Measurements from ENCODE around the gene NKAIN4.

DNA sequence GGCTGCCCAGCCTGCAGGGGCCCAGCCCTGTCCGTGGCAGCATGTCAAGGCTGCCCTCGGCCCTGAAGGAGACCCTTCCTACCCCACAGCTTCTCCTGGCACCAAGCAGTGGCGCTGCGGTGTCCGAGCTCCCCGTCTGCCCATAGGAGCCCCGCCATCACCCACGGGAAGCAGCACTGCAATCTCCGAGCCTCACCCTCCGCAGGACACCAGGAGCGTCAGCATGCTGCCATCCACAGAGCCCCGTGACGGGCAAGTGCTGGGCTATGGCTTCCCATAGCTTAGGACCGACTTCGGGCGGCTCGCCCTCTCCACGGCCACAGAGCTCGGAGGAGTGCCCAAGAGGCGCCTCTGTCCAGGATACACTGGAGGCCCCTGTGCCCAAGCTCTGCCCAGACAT is 63.4 kb downstream of the NKAIN4 start:
- TF ChIP-seq ZNF274 (IDR thresholded peaks at IDR 0.05; ENCODE audit: low read depth, low read length) (no peak), YY1 (IDR thresholded peaks at IDR 0.05; ENCODE audit: insufficient read depth, insufficient read length) (no peak)

All from NT2/D1 (cell line).